Measurements from ENCODE around the gene PCDHGA12.
"Not testable (repeated sequence)": the region's sequence is repeated elsewhere in the genome, so short reads cannot be mapped to it uniquely, and the experiment has no call there.

Gene PCDHGA12

GRCh38 chr5:141430332-141431113, at the start of gene PCDHGA12:
Gene PCDHGA12, plus strand, starts transcription at chr5:141430507. Its CDS starts 253 bp downstream, at chr5:141430760.
- no peak for DNase-seq (ENCODE audit: low read depth in 1 of 2, low spot score in 1 of 2)

- no peak for DNase-seq (ENCODE audit: low read depth in 1 of 2, low spot score in 1 of 2)
Observed at GRCh38 chr5:141382469-141383294, 47.6 kb upstream of the PCDHGA12 start, which contains the start of gene PCDHGA7. Gene PCDHGA7, plus strand, starts transcription at chr5:141382742. Its CDS starts 158 bp downstream, at chr5:141382900.

GRCh38 chr5:141383345-141383744, 47.0 kb upstream of the PCDHGA12 start:
- DNase-seq (ENCODE audit: low read depth in 1 of 2, low spot score in 1 of 2): no peak

- DNase-seq (ENCODE audit: low read depth in 1 of 2, low spot score in 1 of 2): no peak
Observed at GRCh38 chr5:141384471-141385267, 45.6 kb upstream of the PCDHGA12 start.

GRCh38 chr5:141387557-141388311, 42.6 kb upstream of the PCDHGA12 start, which contains the start of gene PCDHGB4:
Gene PCDHGB4, plus strand, starts transcription at chr5:141387698. Its CDS starts 187 bp downstream, at chr5:141387885.
- not testable (repeated sequence) for DNase-seq (ENCODE audit: low read depth in 1 of 2, low spot score in 1 of 2)

- DNase-seq (ENCODE audit: low read depth in 1 of 2, low spot score in 1 of 2): no peak
Observed at GRCh38 chr5:141388661-141389060, 41.6 kb upstream of the PCDHGA12 start.

GRCh38 chr5:141389153-141390042, 40.9 kb upstream of the PCDHGA12 start:
- DNase-seq (ENCODE audit: low read depth in 1 of 2, low spot score in 1 of 2): no peak

GRCh38 chr5:141392429-141393198, 37.7 kb upstream of the PCDHGA12 start, which contains the start of gene PCDHGA8:
Gene PCDHGA8, plus strand, starts transcription at chr5:141392633. Its CDS starts 181 bp downstream, at chr5:141392814.
- no peak for DNase-seq (ENCODE audit: low read depth in 1 of 2, low spot score in 1 of 2)

- no peak for DNase-seq (ENCODE audit: low read depth in 1 of 2, low spot score in 1 of 2)
Observed at GRCh38 chr5:141393267-141393666, 37.0 kb upstream of the PCDHGA12 start.

GRCh38 chr5:141394401-141395187, 35.7 kb upstream of the PCDHGA12 start:
- DNase-seq (ENCODE audit: low read depth in 1 of 2, low spot score in 1 of 2): not testable (repeated sequence)

GRCh38 chr5:141397756-141398551, 32.4 kb upstream of the PCDHGA12 start, which contains the start of gene PCDHGB5:
Gene PCDHGB5, plus strand, starts transcription at chr5:141397947. Its CDS starts 181 bp downstream, at chr5:141398128.
- DNase-seq (ENCODE audit: low read depth in 1 of 2, low spot score in 1 of 2): peak in 1 of 2 donors; percentile 35

- DNase-seq (ENCODE audit: low read depth in 1 of 2, low spot score in 1 of 2): no peak
Observed at GRCh38 chr5:141398608-141399007, 31.7 kb upstream of the PCDHGA12 start.

- DNase-seq (ENCODE audit: low read depth in 1 of 2, low spot score in 1 of 2): no peak
Observed at GRCh38 chr5:141399555-141400258, 30.6 kb upstream of the PCDHGA12 start.

GRCh38 chr5:141402553-141403243, 27.6 kb upstream of the PCDHGA12 start, which contains the start of gene PCDHGA9:
Gene PCDHGA9, plus strand, starts transcription at chr5:141402778. Its CDS starts 175 bp downstream, at chr5:141402953.
- DNase-seq (ENCODE audit: low read depth in 1 of 2, low spot score in 1 of 2): no peak

GRCh38 chr5:141403387-141403786, 26.9 kb upstream of the PCDHGA12 start:
- DNase-seq (ENCODE audit: low read depth in 1 of 2, low spot score in 1 of 2): no peak
